ENCODE data around the gene SMG6. TPM values are rescaled to one million over a fixed set of nuclear protein-coding genes. Genes with fewer than 3 reads are reported as not detected.

The SMG6 gene
- total RNA-seq, 2 experiments from 2014 or later: 39.3 to 39.7 TPM

DNA sequence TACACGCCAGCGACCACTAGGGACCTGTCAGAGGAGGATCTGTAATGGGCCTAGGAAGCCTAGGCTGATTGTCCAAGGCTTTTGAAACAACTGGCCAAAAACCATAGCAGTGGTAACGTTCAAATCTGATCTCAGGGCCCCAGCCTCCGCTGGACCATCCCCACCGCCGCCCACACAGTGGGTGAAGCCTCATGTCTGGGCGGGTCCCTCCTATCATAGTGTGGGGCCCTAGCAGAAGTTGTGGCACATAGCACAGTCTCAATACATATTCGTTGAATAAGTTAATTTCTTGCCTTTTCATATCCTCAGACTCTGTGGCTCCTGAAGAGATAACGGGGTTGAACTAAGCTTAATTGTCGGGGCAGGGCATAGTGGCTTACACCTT lies 272.8 kb downstream of the SMG6 start:
- H3K9me3 Mint-ChIP-seq: no peaks in the 10 kb centered on the region
- no peak overlapping the region for H3K27ac ChIP-seq (ENCODE audit: low read depth in 1 of 2, low read length in 2 of 2)
- TF ChIP-seq, protein P1, sequence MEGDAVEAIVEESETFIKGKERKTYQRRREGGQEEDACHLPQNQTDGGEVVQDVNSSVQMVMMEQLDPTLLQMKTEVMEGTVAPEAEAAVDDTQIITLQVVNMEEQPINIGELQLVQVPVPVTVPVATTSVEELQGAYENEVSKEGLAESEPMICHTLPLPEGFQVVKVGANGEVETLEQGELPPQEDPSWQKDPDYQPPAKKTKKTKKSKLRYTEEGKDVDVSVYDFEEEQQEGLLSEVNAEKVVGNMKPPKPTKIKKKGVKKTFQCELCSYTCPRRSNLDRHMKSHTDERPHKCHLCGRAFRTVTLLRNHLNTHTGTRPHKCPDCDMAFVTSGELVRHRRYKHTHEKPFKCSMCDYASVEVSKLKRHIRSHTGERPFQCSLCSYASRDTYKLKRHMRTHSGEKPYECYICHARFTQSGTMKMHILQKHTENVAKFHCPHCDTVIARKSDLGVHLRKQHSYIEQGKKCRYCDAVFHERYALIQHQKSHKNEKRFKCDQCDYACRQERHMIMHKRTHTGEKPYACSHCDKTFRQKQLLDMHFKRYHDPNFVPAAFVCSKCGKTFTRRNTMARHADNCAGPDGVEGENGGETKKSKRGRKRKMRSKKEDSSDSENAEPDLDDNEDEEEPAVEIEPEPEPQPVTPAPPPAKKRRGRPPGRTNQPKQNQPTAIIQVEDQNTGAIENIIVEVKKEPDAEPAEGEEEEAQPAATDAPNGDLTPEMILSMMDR (IDR thresholded peaks at IDR 0.05): peak; percentile 20
- H3K27me3 ChIP-seq (ENCODE audit: control insufficient read depth in 1 of 2, insufficient read depth in 2 of 2, low read length in 2 of 2): peaks cover 7 to 13% of the 10 kb centered on the region in 2 experiments
- H3K4me1 Mint-ChIP-seq (ENCODE audit: low read depth): peaks cover 28% of the 10 kb centered on the region
- peaks cover 39% of the 10 kb centered on the region for H3K4me1 ChIP-seq (ENCODE audit: insufficient read depth, low read length)
- intact Hi-C loops (cut with DNase I, micrococcal nuclease): loop anchor here (1.0 to 5.0 kb wide), 3 partner anchors 11 to 682 kb away; partner anchors contain the start of gene CLUH (in 1 of the 2)
- ChIA-PET POLR2A (interaction anchor here (1.0 to 2.2 kb wide), 2 partner anchors 10 to 17 kb away, joined by 3 to 6 read pairs; no protein-coding TSS in a partner anchor), CTCF (interaction anchor here (1.8 kb wide), 1 partner anchor 11 kb away, joined by 6 read pairs; the partner anchor contains the start of gene OVCA2)
- ATAC-seq (ENCODE audit: poor library complexity): no peak
- peaks cover 0 to 6% of the 10 kb centered on the region in 2 experiments for H3K9me3 ChIP-seq (ENCODE audit: control insufficient read depth in 1 of 2, insufficient read depth in 1 of 2, low read length in 2 of 2)
- peaks cover 21% of the 10 kb centered on the region for H3K36me3 Mint-ChIP-seq (ENCODE audit: low read depth)
- peaks cover 18% of the 10 kb centered on the region for H3K36me3 ChIP-seq (ENCODE audit: insufficient read depth, low read length)
- DNase-seq: no peak
- H3K4me3 ChIP-seq (ENCODE audit: low read length): peak overlapping the region; percentile 100
- peaks cover 20% of the 10 kb centered on the region for H3K27me3 Mint-ChIP-seq
- H3K4me3 Mint-ChIP-seq: peak overlapping the region; percentile 94
- peak overlapping the region; percentile 86 for H3K27ac Mint-ChIP-seq

DNA sequence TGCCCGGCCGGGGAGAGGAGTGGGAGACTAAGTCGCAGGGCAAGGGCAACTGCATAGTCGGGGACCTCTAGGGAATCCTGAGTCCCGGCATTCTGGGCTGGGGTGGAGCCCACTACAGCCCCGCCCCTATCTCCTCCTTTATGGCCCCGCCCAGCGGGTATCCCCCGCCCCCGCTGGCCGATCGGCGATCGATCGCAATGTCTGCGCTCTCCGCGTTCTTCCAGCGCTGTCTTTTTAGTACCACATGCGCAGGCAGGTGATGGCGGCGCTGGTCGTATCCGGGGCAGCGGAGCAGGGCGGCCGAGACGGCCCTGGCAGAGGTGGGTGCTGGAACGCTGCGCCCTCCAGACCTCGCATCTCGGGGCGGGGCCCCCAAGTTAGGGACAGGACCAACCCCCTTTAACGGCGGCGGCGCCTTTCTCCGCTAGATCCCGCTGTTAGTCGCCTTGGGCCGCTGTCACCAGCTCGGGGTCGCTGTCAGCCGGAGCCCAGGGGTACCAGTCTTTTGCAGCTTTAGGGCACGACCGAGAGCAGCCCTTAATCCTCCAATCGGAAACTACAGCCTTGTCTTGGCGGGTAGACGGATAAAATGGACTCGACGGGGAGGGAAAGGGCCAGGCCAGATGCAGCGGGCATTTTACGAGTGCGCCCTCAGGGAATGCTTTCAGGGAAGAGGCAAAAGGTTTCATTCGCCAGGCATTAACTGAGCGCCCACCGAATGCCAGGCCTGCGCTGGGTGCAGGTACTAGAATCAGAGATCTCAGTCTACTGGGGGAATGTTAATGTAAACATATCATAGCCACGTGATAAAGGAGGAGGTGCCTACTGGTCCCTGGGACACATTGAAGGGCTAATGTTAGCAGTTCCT lies 273.4 kb downstream of the SMG6 start, which contains the start of gene DPH1:
Gene DPH1 (plus strand): TSS at position 243 of the 868 bp plus-strand sequence. CDS start 17 bp downstream, at position 260.
- Histone ChIP-seq H3K9me3 (ENCODE audit: control insufficient read depth in 1 of 2, insufficient read depth in 1 of 2, low read length in 2 of 2) (peaks cover 0 to 6% of the 10 kb centered on the region in 2 experiments), H3K27me3 (ENCODE audit: control insufficient read depth in 1 of 2, insufficient read depth in 2 of 2, low read length in 2 of 2) (peaks cover 12 to 16% of the 10 kb centered on the region in 2 experiments), H3K36me3 (ENCODE audit: insufficient read depth, low read length) (peaks cover 14% of the 10 kb centered on the region), H3K4me3 (ENCODE audit: low read length) (peak within 1 kb of the TSS; percentile 100), H3K4me1 (ENCODE audit: insufficient read depth, low read length) (peaks cover 45% of the 10 kb centered on the region), H3K27ac (ENCODE audit: low read depth in 1 of 2, low read length in 2 of 2) (peak within 1 kb of the TSS; percentile 60 to 70)
- ChIA-PET POLR2A (interaction anchor here (1.0 to 2.2 kb wide), 2 partner anchors 10 to 17 kb away, joined by 3 to 6 read pairs; no protein-coding TSS in a partner anchor), CTCF (interaction anchor here (1.8 kb wide), 1 partner anchor 11 kb away, joined by 6 read pairs; the partner anchor contains the start of gene OVCA2)
- peak within 1 kb of the TSS; percentile 86 for H3K27ac Mint-ChIP-seq
- DNase-seq: peak; percentile 74 to 92 (median 81)
- H3K4me1 Mint-ChIP-seq (ENCODE audit: low read depth): peaks cover 34% of the 10 kb centered on the region
- intact Hi-C loops (cut with DNase I, micrococcal nuclease): loop anchor here (1.0 to 5.0 kb wide), 6 partner anchors 11 to 682 kb away; partner anchors contain the start of genes CLUH (in 1 of the 2), RILP (in 1 of the 2), SCARF1 (in 1 of the 2) and WDR81 (in 1 of the 2)
- ATAC-seq (ENCODE audit: poor library complexity): peak; percentile 82
- no peaks in the 10 kb centered on the region for H3K9me3 Mint-ChIP-seq
- TF ChIP-seq, protein P1 (IDR thresholded peaks at IDR 0.05): no peak
- H3K27me3 Mint-ChIP-seq: peaks cover 26% of the 10 kb centered on the region
- H3K4me3 Mint-ChIP-seq: peak within 1 kb of the TSS; percentile 94
- H3K36me3 Mint-ChIP-seq (ENCODE audit: low read depth): peaks cover 21% of the 10 kb centered on the region

DNA sequence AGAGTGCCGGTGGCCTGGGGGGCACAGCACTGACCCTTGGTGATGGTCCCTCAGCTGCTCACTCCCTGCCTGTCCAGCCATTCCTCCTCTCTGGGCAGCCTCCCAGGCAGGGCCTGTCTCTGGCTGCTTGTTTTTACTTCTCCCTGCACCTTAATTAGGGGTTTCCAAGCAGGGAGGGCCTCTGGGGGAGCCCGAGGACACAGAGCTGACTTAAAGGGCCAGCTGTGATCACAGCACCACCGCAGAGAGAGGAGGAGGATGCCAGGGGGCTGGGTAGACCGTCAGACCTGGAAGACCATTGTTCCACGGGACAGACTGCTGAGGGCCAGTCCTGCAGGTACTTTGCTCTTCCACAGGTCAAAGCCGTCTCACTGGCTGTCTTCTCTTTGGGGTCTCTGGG lies 274.8 kb downstream of the SMG6 start:
- peaks cover 6% of the 10 kb centered on the region for H3K36me3 ChIP-seq (ENCODE audit: insufficient read depth, low read length)
- Mint-ChIP-seq H3K27ac (no peak overlapping the region), H3K36me3 (ENCODE audit: low read depth) (peaks cover 21% of the 10 kb centered on the region), H3K27me3 (peaks cover 27% of the 10 kb centered on the region), H3K4me1 (ENCODE audit: low read depth) (peaks cover 34% of the 10 kb centered on the region), H3K4me3 (peak overlapping the region; percentile 79), H3K9me3 (no peaks in the 10 kb centered on the region)
- ChIA-PET CTCF (interaction anchor here (0.7 kb wide), 1 partner anchor 26 kb away, joined by 3 read pairs; the partner anchor contains the start of gene HIC1), POLR2A (no interaction called here)
- no peak overlapping the region for H3K27ac ChIP-seq (ENCODE audit: low read depth in 1 of 2, low read length in 2 of 2)
- peaks cover 54% of the 10 kb centered on the region for H3K4me1 ChIP-seq (ENCODE audit: insufficient read depth, low read length)
- ATAC-seq (ENCODE audit: poor library complexity): no peak
- H3K9me3 ChIP-seq (ENCODE audit: control insufficient read depth in 1 of 2, insufficient read depth in 1 of 2, low read length in 2 of 2): peaks cover 0 to 6% of the 10 kb centered on the region in 2 experiments
- no peak for DNase-seq
- TF ChIP-seq, protein P1 (IDR thresholded peaks at IDR 0.05): no peak
- H3K4me3 ChIP-seq (ENCODE audit: low read length): no peak overlapping the region
- peaks cover 16 to 23% of the 10 kb centered on the region in 2 experiments for H3K27me3 ChIP-seq (ENCODE audit: control insufficient read depth in 1 of 2, insufficient read depth in 2 of 2, low read length in 2 of 2)
- intact Hi-C loops (cut with DNase I, micrococcal nuclease): loop anchor here (5.0 kb wide), 3 partner anchors 146 to 381 kb away; partner anchors contain the start of genes RILP (in 1 of the 2), SCARF1 (in 1 of the 2) and WDR81 (in 1 of the 2)

Measured in CD4-positive, alpha-beta T cell (primary cell).